Gastrocnemius medialis (tissue), 4 donors: ENCODE data around the gene RBPMS2. TPM values are rescaled to one million over a fixed set of nuclear protein-coding genes. Genes with fewer than 3 reads are reported as not detected.

Experiments used
- ATAC-seq, 2 donors: fragments of 150-250 bp; one replicate each; pipeline ENCODE4 v1.9.1; 2016
- DNase-seq, 2 donors: peaks; one replicate each; pipeline ENCODE4 v3.0.0-alpha.2; 2019
- H3K27ac ChIP-seq, 4 donors: fragments of 200-600 bp; sonication (generic); 1 replicate in 1 of 4; 2 replicates in 3 of 4; pipeline ENCODE4 v1.5.1; 2016 to 2018; ENCODE audit warnings: mild to moderate bottlenecking in 2 of 4, moderate library complexity in 1 of 4
- H3K27me3 ChIP-seq, 3 donors: fragments of 200-600 bp; sonication (generic) in 2 of 3; 1 replicate in 1 of 3; 2 replicates in 2 of 3; pipeline versions ENCODE4 v1.5.1 to v1.6.0; 2016 to 2019; ENCODE audit warnings: mild to moderate bottlenecking in 1 of 3, moderate library complexity in 1 of 3
- H3K36me3 ChIP-seq, 2 donors: fragments of 200-600 bp; sonication (generic) in 1 of 2; one replicate each; pipeline ENCODE4 v1.5.1; 2017 to 2018
- H3K4me1 ChIP-seq, 2 donors: fragments of 200-600 bp; sonication (generic) in 1 of 2; one replicate each; pipeline ENCODE4 v1.5.1; 2016 to 2017; ENCODE audit warnings: mild to moderate bottlenecking in 2 of 2
- H3K4me3 ChIP-seq, 4 donors: fragments of 200-600 bp; sonication (generic) in 3 of 4; 1 replicate in 1 of 4; 2 replicates in 3 of 4; pipeline ENCODE4 v1.5.1; 2016 to 2019; ENCODE audit warnings: mild to moderate bottlenecking in 2 of 4
- H3K9me3 ChIP-seq, 3 donors: fragments of 200-600 bp; sonication (generic) in 2 of 3; 1 replicate in 1 of 3; 2 replicates in 2 of 3; pipeline ENCODE4 v1.5.1; 2016 to 2019
- POLR2A ChIP-seq, 2 donors: fragments of 450-650 bp; IDR thresholded peaks; one replicate each; pipeline ENCODE4 v1.6.1; 2017; ENCODE audit warnings: antibody characterized with exemption in 2 of 2, mild to moderate bottlenecking in 2 of 2, moderate library complexity in 2 of 2
- in situ Hi-C, 4 donors: fragments of 200-750 bp; cut with MboI; loops; one replicate each; pipeline versions ENCODE4 v1.15.0 to v1.8.0; 2017; ENCODE audit warnings: low sequenced_read_pairs in 4 of 4
- intact Hi-C: fragments of 100-400 bp; cut with DNase I; formaldehyde crosslinking; loops from one replicate; pipeline ENCODE4 v1.15.1; 2023; ENCODE audit warnings: low total_unique reads
- total RNA-seq, 4 donors: library from RNA; depleted of rRNA; stranded (reverse); fragments of >200 nt; gene quantifications; one replicate each; pipeline versions ENCODE4 v1.1.0 to v1.2.3, GENCODE V29; 2016
- TF ChIP-seq, protein P1 (sequence below), 5 experiments: fragments of 450-650 bp in 3 of 5; fragments of 200-600 bp in 2 of 5; sonication (generic) in 2 of 5; IDR thresholded peaks in 4 of 5; conservative IDR thresholded peaks in 1 of 5; 1 replicate in 4 of 5; 2 replicates in 1 of 5; pipeline ENCODE4 v1.5.1; 2016 to 2019; ENCODE audit warnings: antibody characterized with exemption in 5 of 5, mild to moderate bottlenecking in 3 of 5, moderate library complexity in 3 of 5

The RBPMS2 gene
- total RNA-seq, 4 donors from 2014 or later: 0.11 to 0.61 (median 0.35) TPM

GRCh38 chr15:64807751-64808222 lies 32.4 kb upstream of the RBPMS2 start:
- in situ Hi-C loops (loop anchor here in 2 of 4 donors (5.0 kb wide), 1 partner anchor 75 kb away; no protein-coding TSS in a partner anchor), intact Hi-C loops (no loop called here)
- no peaks in the 10 kb centered on the region for H3K27me3 ChIP-seq
- H3K9me3 ChIP-seq: no peaks in the 10 kb centered on the region
- H3K4me1 ChIP-seq: no peaks in the 10 kb centered on the region
- no peaks in the 10 kb centered on the region for H3K36me3 ChIP-seq
- no peak for TF ChIP-seq POLR2A (IDR thresholded peaks at IDR 0.05)
- TF ChIP-seq, protein P1, sequence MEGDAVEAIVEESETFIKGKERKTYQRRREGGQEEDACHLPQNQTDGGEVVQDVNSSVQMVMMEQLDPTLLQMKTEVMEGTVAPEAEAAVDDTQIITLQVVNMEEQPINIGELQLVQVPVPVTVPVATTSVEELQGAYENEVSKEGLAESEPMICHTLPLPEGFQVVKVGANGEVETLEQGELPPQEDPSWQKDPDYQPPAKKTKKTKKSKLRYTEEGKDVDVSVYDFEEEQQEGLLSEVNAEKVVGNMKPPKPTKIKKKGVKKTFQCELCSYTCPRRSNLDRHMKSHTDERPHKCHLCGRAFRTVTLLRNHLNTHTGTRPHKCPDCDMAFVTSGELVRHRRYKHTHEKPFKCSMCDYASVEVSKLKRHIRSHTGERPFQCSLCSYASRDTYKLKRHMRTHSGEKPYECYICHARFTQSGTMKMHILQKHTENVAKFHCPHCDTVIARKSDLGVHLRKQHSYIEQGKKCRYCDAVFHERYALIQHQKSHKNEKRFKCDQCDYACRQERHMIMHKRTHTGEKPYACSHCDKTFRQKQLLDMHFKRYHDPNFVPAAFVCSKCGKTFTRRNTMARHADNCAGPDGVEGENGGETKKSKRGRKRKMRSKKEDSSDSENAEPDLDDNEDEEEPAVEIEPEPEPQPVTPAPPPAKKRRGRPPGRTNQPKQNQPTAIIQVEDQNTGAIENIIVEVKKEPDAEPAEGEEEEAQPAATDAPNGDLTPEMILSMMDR (IDR thresholded peaks at IDR 0.05 in 4 of 5, conservative IDR thresholded peaks at IDR 0.05 in 1 of 5): no peak
- ATAC-seq (no peak), DNase-seq (no peak)
- no peak overlapping the region for H3K27ac ChIP-seq
- H3K4me3 ChIP-seq: no peak overlapping the region

GRCh38 chr15:64807051-64807749 lies 31.8 kb upstream of the RBPMS2 start:
- H3K4me3 ChIP-seq: no peak overlapping the region
- ATAC-seq (no peak), DNase-seq (no peak)
- TF ChIP-seq POLR2A (IDR thresholded peaks at IDR 0.05): no peak
- TF ChIP-seq, protein P1 (IDR thresholded peaks at IDR 0.05 in 4 of 5, conservative IDR thresholded peaks at IDR 0.05 in 1 of 5): no peak
- H3K36me3 ChIP-seq: no peaks in the 10 kb centered on the region
- H3K27ac ChIP-seq: no peak overlapping the region
- intact Hi-C loops (no loop called here), in situ Hi-C loops (loop anchor here in 2 of 4 donors (5.0 kb wide), 1 partner anchor 75 kb away; no protein-coding TSS in a partner anchor)
- no peaks in the 10 kb centered on the region for H3K4me1 ChIP-seq
- no peaks in the 10 kb centered on the region for H3K27me3 ChIP-seq
- no peaks in the 10 kb centered on the region for H3K9me3 ChIP-seq

GRCh38 chr15:64806509-64806908 lies 31.1 kb upstream of the RBPMS2 start:
- intact Hi-C loops (no loop called here), in situ Hi-C loops (loop anchor here in 2 of 4 donors (5.0 kb wide), 1 partner anchor 74 kb away; no protein-coding TSS in a partner anchor)
- H3K27me3 ChIP-seq: no peaks in the 10 kb centered on the region
- TF ChIP-seq POLR2A (IDR thresholded peaks at IDR 0.05): no peak
- TF ChIP-seq, protein P1 (IDR thresholded peaks at IDR 0.05 in 4 of 5, conservative IDR thresholded peaks at IDR 0.05 in 1 of 5): no peak
- H3K36me3 ChIP-seq: no peaks in the 10 kb centered on the region
- no peaks in the 10 kb centered on the region for H3K9me3 ChIP-seq
- H3K27ac ChIP-seq: no peak overlapping the region
- ATAC-seq (no peak), DNase-seq (no peak)
- no peak overlapping the region for H3K4me3 ChIP-seq
- no peaks in the 10 kb centered on the region for H3K4me1 ChIP-seq

- in situ Hi-C loops (loop anchor here in 2 of 4 donors (5.0 kb wide), 1 partner anchor 72 kb away; no protein-coding TSS in a partner anchor), intact Hi-C loops (no loop called here)
- no peak overlapping the region for H3K4me3 ChIP-seq
- no peaks in the 10 kb centered on the region for H3K4me1 ChIP-seq
- TF ChIP-seq, protein P1 (IDR thresholded peaks at IDR 0.05 in 4 of 5, conservative IDR thresholded peaks at IDR 0.05 in 1 of 5): no peak
- no peak for TF ChIP-seq POLR2A (IDR thresholded peaks at IDR 0.05)
- no peak overlapping the region for H3K27ac ChIP-seq
- ATAC-seq: no peak
- no peaks in the 10 kb centered on the region for H3K9me3 ChIP-seq
- H3K36me3 ChIP-seq: no peaks in the 10 kb centered on the region
- no peak for DNase-seq
- no peaks in the 10 kb centered on the region for H3K27me3 ChIP-seq
These were observed 29.2 kb upstream of the RBPMS2 start for GRCh38 chr15:64804619-64805018.
